Fibroblast of mammary gland (primary cell): ENCODE data around the gene FANCC.
A peak's percentile ranks its signal among the peaks of the same experiment; 100 is the strongest.

Experiments used
- DNase-seq: peaks from one replicate; pipeline ENCODE4 v3.0.0-alpha.2; 2010; ENCODE audit warnings: low read depth
- H3K4me3 ChIP-seq: 2 replicates; pipeline ENCODE4 v1.5.1; 2011; ENCODE audit warnings: low read depth, mild to moderate bottlenecking, low read length, moderate library complexity; ENCODE audit not compliant: control insufficient read depth
- TF ChIP-seq, protein P1 (sequence below): conservative IDR thresholded peaks from 2 replicates; pipeline ENCODE4 v1.5.1; 2011; ENCODE audit warnings: low read depth, low read length, inconsistent platforms; ENCODE audit not compliant: control insufficient read depth, insufficient read depth

Gene FANCC

GRCh38 chr9:95171001-95171400 lies 146.5 kb downstream of the FANCC start:
- DNase-seq: peak; percentile 45
- TF ChIP-seq, protein P1, sequence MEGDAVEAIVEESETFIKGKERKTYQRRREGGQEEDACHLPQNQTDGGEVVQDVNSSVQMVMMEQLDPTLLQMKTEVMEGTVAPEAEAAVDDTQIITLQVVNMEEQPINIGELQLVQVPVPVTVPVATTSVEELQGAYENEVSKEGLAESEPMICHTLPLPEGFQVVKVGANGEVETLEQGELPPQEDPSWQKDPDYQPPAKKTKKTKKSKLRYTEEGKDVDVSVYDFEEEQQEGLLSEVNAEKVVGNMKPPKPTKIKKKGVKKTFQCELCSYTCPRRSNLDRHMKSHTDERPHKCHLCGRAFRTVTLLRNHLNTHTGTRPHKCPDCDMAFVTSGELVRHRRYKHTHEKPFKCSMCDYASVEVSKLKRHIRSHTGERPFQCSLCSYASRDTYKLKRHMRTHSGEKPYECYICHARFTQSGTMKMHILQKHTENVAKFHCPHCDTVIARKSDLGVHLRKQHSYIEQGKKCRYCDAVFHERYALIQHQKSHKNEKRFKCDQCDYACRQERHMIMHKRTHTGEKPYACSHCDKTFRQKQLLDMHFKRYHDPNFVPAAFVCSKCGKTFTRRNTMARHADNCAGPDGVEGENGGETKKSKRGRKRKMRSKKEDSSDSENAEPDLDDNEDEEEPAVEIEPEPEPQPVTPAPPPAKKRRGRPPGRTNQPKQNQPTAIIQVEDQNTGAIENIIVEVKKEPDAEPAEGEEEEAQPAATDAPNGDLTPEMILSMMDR: no peak
- H3K4me3 ChIP-seq: no peak overlapping the region

DNA sequence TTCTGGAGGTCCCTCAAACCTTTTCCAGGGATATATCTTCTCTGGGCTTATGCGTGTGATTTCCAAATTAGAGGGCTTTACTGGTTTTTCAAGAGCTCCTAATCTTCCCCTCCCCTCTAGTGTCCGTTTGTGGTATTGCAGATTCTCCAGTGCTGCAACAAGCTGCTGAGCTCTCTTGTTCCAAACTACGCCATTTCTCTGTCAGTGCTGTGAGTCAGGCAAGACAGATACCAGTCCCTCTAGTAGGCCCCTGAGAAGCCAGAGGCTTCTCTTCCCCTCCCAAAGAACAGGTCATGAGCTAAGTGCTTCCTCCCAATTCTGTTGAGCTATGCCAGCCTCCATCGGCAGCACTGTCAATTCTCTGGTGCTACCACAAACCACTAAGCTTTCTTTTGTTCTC lies 149.5 kb downstream of the FANCC start:
- DNase-seq: peak; percentile 95
- no peak overlapping the region for H3K4me3 ChIP-seq
- TF ChIP-seq, protein P1: peak; percentile 92

DNA sequence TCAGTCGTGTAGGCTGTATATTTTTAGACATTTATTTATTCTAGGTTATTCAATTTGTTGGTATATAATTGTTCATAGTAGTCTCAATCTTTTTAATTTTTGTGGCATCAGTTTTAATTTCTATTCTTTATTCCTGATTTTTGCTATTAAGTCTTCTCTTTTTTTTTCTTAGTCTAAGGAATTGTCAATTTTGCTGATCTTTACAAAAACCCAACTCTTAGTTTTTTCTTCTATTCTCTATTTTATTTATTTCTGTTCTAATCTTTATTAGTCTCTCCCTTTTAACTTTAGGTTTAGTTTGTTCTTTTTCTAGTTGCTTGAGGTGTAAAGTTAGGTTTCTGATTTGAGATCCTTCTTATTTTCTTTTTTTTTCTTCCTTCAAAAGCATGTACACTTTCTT lies 152.5 kb downstream of the FANCC start:
- no peak for DNase-seq
- H3K4me3 ChIP-seq: no peak overlapping the region
- TF ChIP-seq, protein P1: no peak

DNA sequence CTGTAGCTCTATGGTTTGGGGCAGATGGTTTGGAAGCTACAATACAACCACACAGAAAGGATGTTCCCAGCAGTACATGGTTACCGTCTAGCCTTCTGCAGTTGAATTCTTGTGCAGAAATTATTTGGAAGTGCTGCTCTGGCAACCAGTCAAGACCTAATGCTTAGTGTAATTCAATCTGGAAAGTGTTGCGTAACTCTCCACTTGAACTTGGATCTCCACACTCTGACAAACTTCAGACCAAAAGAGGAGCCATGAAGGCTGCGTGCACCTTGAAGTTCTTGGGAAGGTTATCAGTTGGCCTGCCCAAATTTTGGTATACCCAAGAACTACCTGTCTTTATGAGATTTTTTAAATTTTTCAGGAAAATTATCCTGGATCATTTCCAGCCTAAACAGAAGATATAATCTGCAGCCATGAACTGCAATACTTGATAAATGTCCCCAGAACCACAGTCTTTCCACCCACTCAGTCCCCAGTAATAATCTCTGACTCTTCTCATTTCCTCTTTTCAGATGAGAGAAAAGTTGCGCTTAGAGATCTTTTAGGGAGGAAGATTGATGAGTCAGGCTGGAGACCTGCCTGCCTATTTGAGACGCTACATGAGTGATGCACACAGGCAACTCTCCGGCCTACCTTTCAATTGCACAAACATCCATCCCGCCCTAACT lies 159.9 kb downstream of the FANCC start:
- TF ChIP-seq, protein P1: no peak
- DNase-seq: peak; percentile 91
- H3K4me3 ChIP-seq: no peak overlapping the region

GRCh38 chr9:95156074-95156473 lies 161.4 kb downstream of the FANCC start:
- H3K4me3 ChIP-seq: no peak overlapping the region
- no peak for DNase-seq
- TF ChIP-seq, protein P1: no peak

DNA sequence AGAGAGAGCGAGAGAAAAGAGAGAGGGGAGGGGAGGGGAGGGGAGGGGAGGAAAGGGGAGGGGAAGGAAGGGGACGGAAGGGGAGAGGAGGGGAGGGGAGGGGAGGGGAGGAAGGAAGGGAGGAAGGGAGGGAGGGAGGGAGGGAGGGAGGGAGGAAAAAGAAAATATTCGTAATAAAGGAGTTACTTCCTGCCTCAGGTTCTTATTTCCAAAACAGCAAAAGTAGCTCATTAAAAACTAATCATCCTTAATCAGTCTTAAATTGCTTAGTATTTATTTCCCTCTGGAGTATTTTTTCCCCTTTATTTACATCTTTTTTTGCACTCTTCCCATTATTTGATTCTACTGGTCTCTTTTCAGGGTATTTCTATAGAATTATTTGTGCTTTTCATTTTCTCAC lies 162.3 kb downstream of the FANCC start:
- no peak overlapping the region for H3K4me3 ChIP-seq
- no peak for DNase-seq
- TF ChIP-seq, protein P1: no peak

DNA sequence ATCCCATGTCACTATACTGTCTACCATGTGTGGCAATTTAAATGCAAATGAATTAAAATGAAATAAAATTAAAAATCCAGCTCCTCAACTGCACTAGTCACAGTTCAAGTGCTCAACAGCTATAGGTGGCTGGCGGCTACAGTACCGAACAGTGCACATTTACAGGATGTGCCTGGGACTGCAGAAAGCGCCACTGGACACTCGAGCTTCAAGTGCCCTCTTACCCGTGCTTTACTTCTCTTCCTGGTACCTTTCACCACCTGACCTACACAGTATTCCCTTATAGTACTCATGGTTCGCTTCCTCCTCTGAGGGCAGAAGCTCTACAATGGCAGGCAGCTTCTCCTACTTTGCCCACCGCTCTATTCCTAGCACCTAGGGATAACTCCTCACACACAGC lies 166.6 kb downstream of the FANCC start:
- TF ChIP-seq, protein P1: no peak
- no peak overlapping the region for H3K4me3 ChIP-seq
- no peak for DNase-seq
